Measurements from ENCODE around the gene SLC22A14. TPM values are rescaled to one million over a fixed set of nuclear protein-coding genes. Genes with fewer than 3 reads are reported as not detected.
"Not testable (repeated sequence)": the region's sequence is repeated elsewhere in the genome, so short reads cannot be mapped to it uniquely, and the experiment has no call there.

The SLC22A14 gene
- total RNA-seq, 2 donors from 2014 or later: 0.41 TPM; not detected in 1

GRCh38 chr3:38284756-38285150 is 2.7 kb downstream of the SLC22A14 start:
- Histone ChIP-seq H3K4me3 (no peak overlapping the region), H3K27me3 (replicated peaks; ENCODE audit: insufficient read depth) (no peaks in the 10 kb centered on the region), H3K4me1 (ENCODE audit: control insufficient read depth in 1 of 2, low read depth in 2 of 2) (no peaks in the 10 kb centered on the region), H3K27ac (no peak overlapping the region), H3K36me3 (no peaks in the 10 kb centered on the region), H3K9me3 (no peaks in the 10 kb centered on the region)
- no peak for TF ChIP-seq CTCF (IDR thresholded peaks at IDR 0.05)
- DNase-seq (ENCODE audit: low spot score) (no peak), ATAC-seq (ENCODE audit: insufficient number of reproducible peaks, low FRiP score, low read depth) (no peak)

GRCh38 chr3:38289286-38290217 is 7.5 kb downstream of the SLC22A14 start:
- not testable (repeated sequence) for ATAC-seq (ENCODE audit: insufficient number of reproducible peaks, low FRiP score, low read depth); DNase-seq (ENCODE audit: low spot score); H3K36me3 ChIP-seq; H3K9me3 ChIP-seq; H3K4me1 ChIP-seq (ENCODE audit: control insufficient read depth in 1 of 2, low read depth in 2 of 2); H3K4me3 ChIP-seq; H3K27ac ChIP-seq; H3K27me3 ChIP-seq (replicated peaks; ENCODE audit: insufficient read depth)

- H3K4me3 ChIP-seq; H3K27ac ChIP-seq; DNase-seq (ENCODE audit: low spot score); H3K9me3 ChIP-seq; H3K4me1 ChIP-seq (ENCODE audit: control insufficient read depth in 1 of 2, low read depth in 2 of 2); H3K27me3 ChIP-seq (replicated peaks; ENCODE audit: insufficient read depth); H3K36me3 ChIP-seq; ATAC-seq (ENCODE audit: insufficient number of reproducible peaks, low FRiP score, low read depth): not testable (repeated sequence)
These were observed 15.0 kb downstream of the SLC22A14 start for GRCh38 chr3:38297053-38297452.

GRCh38 chr3:38297537-38297936 is 15.4 kb downstream of the SLC22A14 start:
- Histone ChIP-seq H3K4me1 (ENCODE audit: control insufficient read depth in 1 of 2, low read depth in 2 of 2) (no peaks in the 10 kb centered on the region), H3K27me3 (replicated peaks; ENCODE audit: insufficient read depth) (no peaks in the 10 kb centered on the region), H3K27ac (no peak overlapping the region), H3K9me3 (no peaks in the 10 kb centered on the region), H3K4me3 (no peak overlapping the region), H3K36me3 (no peaks in the 10 kb centered on the region)
- TF ChIP-seq CTCF (IDR thresholded peaks at IDR 0.05): no peak
- ATAC-seq (ENCODE audit: insufficient number of reproducible peaks, low FRiP score, low read depth) (no peak), DNase-seq (ENCODE audit: low spot score) (no peak)

GRCh38 chr3:38297947-38298711 is 16.0 kb downstream of the SLC22A14 start:
- TF ChIP-seq CTCF (IDR thresholded peaks at IDR 0.05): no peak
- Histone ChIP-seq H3K27me3 (replicated peaks; ENCODE audit: insufficient read depth) (no peaks in the 10 kb centered on the region), H3K4me3 (no peak overlapping the region), H3K9me3 (no peaks in the 10 kb centered on the region), H3K27ac (no peak overlapping the region), H3K36me3 (no peaks in the 10 kb centered on the region), H3K4me1 (ENCODE audit: control insufficient read depth in 1 of 2, low read depth in 2 of 2) (no peaks in the 10 kb centered on the region)
- DNase-seq (ENCODE audit: low spot score): no peak
- ATAC-seq (ENCODE audit: insufficient number of reproducible peaks, low FRiP score, low read depth): no peak

GRCh38 chr3:38306941-38307340 is 24.8 kb downstream of the SLC22A14 start:
- DNase-seq (ENCODE audit: low spot score) (no peak), ATAC-seq (ENCODE audit: insufficient number of reproducible peaks, low FRiP score, low read depth) (no peak)
- Histone ChIP-seq H3K27ac (no peak overlapping the region), H3K4me1 (ENCODE audit: control insufficient read depth in 1 of 2, low read depth in 2 of 2) (no peaks in the 10 kb centered on the region), H3K27me3 (replicated peaks; ENCODE audit: insufficient read depth) (no peaks in the 10 kb centered on the region), H3K9me3 (no peaks in the 10 kb centered on the region), H3K36me3 (no peaks in the 10 kb centered on the region), H3K4me3 (no peak overlapping the region)
- no peak for TF ChIP-seq CTCF (IDR thresholded peaks at IDR 0.05)

Measured in thoracic aorta (tissue), 2 donors.